ENCODE results near the gene PPP1R2C.

The PPP1R2C gene

GRCh38 chrX:42778096-42778495 is at the start of gene PPP1R2C:
Gene PPP1R2C, minus strand, starts transcription at chrX:42778163. Its CDS starts 84 bp downstream, at chrX:42778079.
- DNase-seq (ENCODE audit: low read depth in 2 of 2): peak in 1 of 2 donors; percentile 18

DNA sequence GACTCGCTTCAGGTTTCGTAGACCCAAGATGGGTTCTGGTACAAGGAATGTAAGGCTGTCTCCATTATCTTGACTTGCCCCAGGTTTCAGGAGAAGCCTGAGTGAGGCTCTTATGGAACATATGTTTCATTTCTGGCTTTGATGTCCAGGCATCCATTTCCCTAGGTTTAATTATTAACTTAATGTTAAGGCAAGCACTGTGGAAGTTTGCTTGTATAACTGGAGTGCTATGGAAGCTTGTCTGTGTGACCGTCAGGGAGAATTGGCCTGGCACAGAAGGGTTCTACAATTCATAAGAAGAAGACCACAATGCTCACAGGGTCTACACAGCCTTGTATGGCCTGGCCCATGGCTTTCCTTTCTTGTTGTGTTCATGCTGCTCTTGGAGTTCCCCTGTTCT is 47.2 kb upstream of the PPP1R2C start:
- no peak for DNase-seq (ENCODE audit: low read depth in 2 of 2)

DNA sequence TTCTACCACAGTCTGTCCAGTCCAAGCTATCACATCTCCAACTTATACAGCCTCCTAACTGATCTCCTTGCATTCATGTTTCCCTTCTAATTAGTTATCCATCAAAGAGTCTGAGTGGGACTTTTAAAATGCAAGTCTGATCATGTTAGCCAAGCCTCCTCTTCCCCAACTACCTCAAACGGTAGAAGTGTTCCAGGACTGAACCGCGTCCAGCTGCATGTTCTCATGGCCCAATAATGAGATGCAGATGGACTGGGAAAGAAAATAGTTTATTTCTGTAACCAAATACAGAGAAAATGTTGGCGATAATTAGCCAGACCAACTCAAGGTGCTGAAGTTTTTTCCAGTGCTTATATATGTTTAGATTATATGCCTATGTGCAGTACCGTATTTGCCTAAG is 46.6 kb upstream of the PPP1R2C start:
- no peak for DNase-seq (ENCODE audit: low read depth in 2 of 2)

DNA sequence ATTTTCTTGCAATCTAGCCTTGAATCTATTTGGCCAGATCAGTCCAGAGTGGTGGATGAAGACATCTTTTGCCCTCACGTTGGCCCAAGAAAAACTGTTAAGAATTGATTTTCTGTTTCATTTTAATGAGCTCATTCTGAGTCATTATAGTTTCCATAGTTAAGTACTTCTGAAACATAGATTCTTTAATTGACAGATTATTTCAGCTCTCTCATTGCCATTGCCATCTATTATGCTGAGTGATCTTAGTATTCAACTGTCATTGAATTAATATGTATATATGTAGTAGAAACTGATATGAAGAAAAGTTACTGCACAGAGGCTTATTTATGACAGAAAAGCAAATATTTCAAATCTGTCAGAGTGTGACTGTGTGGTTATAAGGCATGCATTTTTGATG is 45.5 kb upstream of the PPP1R2C start:
- no peak for DNase-seq (ENCODE audit: low read depth in 2 of 2)

GRCh38 chrX:42821803-42822443 is 44.0 kb upstream of the PPP1R2C start:
- no peak for DNase-seq (ENCODE audit: low read depth in 2 of 2)

DNA sequence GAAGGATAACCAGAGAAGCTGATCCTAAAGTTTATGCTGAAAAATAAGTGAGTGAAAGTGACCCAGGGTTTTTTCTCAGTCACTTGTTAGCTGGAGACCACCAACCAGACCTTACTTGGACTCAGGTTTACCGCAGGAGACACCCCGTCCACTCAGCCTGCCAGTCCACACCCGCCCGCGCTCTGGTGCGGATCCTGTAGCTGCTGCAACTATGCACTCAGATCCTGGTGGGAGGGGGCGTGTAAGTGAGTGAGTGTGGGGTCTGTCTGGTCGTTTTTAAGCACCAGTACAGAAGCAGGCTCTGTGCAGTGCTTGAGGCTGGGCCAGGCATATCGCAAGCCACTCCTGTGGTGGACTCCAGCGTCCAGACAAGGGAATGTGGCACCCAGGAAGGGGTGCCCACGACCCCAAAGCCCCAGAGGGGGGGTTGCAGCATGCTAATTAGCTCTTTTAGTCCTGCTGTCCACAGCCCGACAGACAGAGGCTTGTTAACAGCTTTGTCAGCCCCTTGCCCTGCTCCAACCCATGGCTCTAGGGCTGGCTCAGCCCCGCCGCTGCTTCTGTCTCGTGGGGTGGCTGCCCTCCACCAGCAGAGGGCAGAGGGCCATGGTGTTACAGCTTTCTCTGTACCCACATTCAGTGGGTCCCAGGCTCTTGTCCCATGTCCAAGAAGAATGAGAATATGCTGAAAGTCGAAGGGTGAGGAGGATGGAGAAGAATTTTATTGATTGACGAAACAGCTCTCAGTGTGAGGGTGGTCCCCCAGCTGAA is 40.4 kb upstream of the PPP1R2C start:
- no peak for DNase-seq (ENCODE audit: low read depth in 2 of 2)

DNA sequence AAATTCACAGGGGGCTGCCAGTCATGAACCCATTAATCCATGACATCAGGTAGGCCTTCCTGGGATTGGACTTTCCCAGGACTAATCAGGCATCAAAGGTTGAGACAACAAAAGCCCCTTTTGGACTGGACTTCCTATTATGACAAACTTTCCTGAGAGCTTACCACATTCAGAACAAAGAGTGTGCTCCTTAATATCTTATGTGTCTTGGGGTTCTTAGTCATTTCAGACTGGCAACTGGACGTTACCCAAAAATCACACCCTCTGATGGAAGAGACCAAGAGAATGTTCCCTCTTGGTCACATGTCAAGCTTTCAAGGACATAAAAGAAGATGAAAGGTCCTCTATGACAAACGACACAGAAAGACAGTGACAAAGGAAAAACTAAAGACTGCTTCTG is 31.6 kb upstream of the PPP1R2C start:
- no peak for DNase-seq (ENCODE audit: low read depth in 2 of 2)

GRCh38 chrX:42807393-42807792 is 29.4 kb upstream of the PPP1R2C start:
- DNase-seq (ENCODE audit: low read depth in 2 of 2): no peak

GRCh38 chrX:42804524-42804923 is 26.6 kb upstream of the PPP1R2C start:
- no peak for DNase-seq (ENCODE audit: low read depth in 2 of 2)

DNA sequence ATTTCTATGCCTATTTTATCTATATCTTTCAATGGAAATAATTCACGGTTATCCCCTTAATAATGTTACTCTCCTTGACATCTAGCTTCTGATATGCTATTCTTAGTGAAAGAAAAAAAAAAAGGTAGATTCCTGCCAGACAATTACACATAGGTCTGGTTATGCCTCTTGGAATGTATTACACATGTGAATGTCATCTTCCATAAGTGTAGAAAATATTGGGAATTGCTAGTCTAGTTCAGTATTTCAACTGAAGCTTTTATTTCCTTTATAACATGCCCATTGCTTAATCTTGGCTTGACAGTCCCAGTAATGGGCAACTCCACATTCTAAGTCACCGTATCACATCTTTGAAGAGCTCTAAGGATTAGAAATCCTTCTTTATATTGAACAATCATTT is 25.4 kb upstream of the PPP1R2C start:
- no peak for DNase-seq (ENCODE audit: low read depth in 2 of 2)

DNA sequence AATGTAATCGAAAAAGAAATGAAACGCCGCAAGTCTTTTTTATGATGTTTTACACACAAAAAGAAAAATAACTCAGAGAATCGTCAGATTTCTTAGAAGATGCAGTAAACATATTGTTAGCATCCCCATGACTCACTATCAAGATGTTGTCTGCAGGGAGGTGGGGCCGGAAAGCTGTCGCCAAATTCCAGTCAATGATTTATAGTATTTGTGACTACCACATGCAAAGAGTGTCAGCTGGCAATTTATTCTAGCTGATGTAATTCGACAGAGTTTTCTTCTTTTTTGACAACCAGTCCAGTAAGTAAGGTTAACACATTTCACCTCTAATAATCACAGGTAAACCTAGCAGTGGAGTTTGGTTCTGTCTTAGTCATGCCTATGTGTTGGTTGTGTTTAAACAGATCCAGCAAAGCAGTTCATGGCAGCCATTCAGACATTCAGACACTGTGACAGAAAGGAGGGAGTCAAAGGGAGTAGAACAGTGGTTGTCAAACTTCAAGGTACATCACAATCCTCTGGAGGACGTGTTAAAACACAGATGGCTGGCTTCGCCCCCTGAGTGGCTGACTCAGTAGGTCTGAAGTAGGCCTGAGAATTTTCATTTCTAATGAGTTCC is 19.8 kb upstream of the PPP1R2C start:
- no peak for DNase-seq (ENCODE audit: low read depth in 2 of 2)

DNA sequence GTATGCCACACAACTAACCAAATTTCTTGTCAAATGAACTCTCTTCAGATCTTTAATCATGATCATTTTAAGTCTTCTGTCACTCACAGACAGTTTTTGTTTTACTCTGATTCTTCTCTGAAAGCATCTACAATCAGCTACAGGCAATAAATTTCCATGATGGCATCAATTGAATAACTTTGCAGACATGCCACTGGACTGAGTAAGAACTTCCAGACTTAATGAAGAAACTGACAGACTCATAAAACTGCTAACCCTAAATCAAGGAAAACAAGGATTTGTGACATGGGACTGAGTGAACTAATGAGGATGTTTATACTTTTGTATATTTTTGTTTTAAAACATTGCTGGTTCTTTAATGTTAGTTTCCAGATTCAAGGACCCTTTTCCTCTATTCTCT is 5.5 kb upstream of the PPP1R2C start:
- no peak for DNase-seq (ENCODE audit: low read depth in 2 of 2)

- DNase-seq (ENCODE audit: low read depth in 2 of 2): no peak
Measured at GRCh38 chrX:42776195-42776594, 1.8 kb downstream of the PPP1R2C start.

DNA sequence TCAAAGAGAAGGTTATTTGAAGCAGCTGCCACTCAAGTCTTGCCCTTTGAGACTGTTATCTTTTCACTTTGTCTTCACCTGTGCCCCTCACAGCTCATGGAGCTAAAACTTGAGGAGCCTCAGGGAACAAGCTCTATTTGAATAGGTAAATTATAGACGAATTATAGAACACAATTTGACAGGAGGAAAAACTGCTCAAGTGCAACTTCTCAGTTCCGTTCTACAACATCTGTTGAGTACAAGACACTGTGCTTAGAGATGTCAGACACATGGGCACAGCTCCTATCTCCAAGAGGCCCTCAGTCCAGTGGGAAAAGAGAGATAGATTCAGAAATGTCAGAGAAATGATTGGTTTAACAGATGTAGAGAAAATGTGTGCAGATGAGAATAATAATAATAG is 5.1 kb downstream of the PPP1R2C start:
- DNase-seq (ENCODE audit: low read depth in 2 of 2): no peak

DNA sequence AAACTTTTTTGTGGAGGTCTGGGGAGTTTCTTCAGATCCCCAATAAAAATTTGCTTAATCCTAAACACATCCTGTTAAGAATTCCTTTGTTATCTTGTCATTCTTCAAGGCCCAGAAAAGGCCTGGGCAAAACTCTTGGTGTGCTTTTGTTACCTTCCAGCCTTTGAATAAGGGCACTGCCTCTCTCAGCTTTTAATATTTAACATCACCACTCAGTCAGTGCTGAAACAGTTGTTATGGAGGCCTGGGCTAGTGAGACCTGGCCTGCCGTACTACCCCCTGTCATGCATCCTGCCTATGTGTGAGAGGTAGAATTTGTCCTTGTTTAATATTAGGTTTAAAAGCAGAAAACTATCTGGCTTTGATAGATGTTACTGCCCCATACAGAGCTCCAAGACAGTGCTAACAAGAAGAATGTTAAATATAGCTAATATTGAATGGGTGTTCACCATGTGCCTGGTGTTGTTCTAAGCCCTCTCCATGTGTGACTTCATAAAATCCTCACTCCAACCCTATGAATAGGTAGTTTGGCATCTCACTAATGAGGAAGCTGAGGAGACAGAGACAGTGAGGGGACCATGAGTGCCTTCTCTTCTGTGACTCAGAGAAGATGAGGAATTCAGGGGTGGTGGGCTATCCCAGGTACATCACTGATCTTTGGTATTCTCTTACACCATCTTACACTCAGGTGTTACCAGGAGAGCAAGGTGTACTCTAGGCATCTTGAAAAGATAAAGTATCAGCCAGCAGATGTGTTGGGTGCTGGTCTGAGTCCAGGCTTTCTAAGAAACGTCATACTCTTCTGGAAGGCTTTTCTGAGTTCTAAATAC is 6.2 kb downstream of the PPP1R2C start:
- no peak for DNase-seq (ENCODE audit: low read depth in 2 of 2)

DNA sequence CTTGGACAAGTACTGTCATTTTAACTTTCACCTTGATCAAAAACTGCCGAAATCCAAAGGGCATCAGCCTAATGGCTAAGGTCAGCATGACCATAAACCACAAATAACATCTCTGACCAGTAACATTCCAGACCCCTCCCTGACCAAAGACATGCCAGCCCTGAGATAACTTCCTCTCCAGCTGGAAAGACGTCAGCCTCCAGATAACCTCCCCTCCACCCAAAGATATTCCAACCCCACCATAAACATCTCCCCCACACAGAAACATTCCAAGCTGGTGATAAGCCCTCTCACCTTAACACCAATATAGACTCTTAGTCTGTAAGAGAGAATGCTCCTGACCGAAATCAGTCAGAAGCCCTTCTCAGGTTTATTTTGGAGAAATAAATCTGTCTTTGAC is 7.4 kb downstream of the PPP1R2C start:
- no peak for DNase-seq (ENCODE audit: low read depth in 2 of 2)

DNA sequence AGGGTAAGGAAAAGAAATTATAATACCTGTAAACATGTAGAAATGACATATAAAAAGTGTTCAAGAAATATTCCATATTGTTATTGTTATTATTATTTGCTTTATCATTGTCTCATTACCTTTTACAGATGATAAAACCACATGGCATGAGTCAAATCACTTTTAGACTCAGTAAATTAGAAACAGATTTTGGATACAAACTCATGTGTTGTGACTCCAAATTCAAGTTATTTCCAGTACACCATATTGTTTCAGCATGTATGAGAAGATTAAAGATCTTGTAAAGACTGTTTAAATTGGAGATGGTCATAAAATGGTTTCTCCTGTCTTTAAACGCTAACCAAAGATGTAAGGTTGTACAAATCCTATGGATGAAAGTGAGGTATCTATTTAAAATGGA is 18.1 kb downstream of the PPP1R2C start:
- no peak for DNase-seq (ENCODE audit: low read depth in 2 of 2)

GRCh38 chrX:42755815-42756214 is 22.1 kb downstream of the PPP1R2C start:
- DNase-seq (ENCODE audit: low read depth in 2 of 2): no peak

GRCh38 chrX:42754603-42755002 is 23.4 kb downstream of the PPP1R2C start:
- DNase-seq (ENCODE audit: low read depth in 2 of 2): no peak

DNA sequence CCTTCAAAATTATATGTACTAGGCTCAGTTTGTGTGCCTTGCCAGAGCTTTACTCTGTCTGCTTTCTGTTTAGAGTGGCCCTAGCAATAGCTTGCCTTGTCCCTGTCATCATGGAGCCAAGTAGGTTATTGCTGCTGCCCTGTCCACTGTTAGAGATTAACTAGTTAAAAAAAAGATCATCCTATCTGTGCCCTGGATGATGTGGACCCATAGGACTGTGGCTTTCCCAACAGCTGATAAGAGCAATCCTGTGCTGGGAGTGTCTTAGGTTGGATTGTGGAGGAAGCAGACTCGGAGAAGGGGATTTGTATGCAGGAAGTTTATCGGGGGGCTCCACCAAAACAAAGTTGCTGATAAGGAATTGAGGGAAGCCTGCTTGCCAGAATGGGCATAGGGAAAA is 23.8 kb downstream of the PPP1R2C start:
- DNase-seq (ENCODE audit: low read depth in 2 of 2): no peak

- DNase-seq (ENCODE audit: low read depth in 2 of 2): no peak
Measured at GRCh38 chrX:42752730-42753129, 25.2 kb downstream of the PPP1R2C start.

DNA sequence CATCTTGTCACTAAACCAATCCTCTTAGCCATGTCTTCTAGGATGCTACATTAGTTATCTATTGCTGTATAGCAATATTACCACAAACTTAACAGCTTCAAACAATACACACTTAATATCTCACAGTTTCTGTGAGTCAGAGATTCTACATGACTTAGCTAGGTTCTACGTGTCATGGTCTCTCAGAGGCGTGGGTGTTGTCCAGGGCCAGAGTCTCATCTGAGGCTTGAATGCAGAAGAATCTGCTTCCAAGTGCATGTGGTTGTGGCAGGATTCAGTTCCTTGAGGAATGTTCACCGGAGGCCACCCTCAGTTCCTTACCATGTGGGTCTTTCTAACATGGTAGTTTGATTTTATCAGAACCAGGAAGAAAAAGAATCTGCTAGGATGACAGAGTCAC is 26.4 kb downstream of the PPP1R2C start:
- no peak for DNase-seq (ENCODE audit: low read depth in 2 of 2)
